Activated naive CD8-positive, alpha-beta T cell (primary cell): ENCODE measurements around the gene DDT.
"Not testable (repeated sequence)": the region's sequence is repeated elsewhere in the genome, so short reads cannot be mapped to it uniquely, and the experiment has no call there.

Source experiments
- H3K27ac Mint-ChIP-seq: one replicate; pipeline ENCODE4 v1.8.0; 2021; ENCODE audit warnings: mixed read lengths
- H3K27me3 Mint-ChIP-seq: one replicate; pipeline ENCODE4 v1.8.0; 2021; ENCODE audit warnings: mixed read lengths
- H3K36me3 Mint-ChIP-seq: one replicate; pipeline ENCODE4 v1.8.0; 2021; ENCODE audit warnings: mixed read lengths
- H3K4me1 Mint-ChIP-seq: one replicate; pipeline ENCODE4 v1.8.0; 2021; ENCODE audit warnings: low read depth, mixed read lengths
- H3K4me3 Mint-ChIP-seq: one replicate; pipeline ENCODE4 v1.8.0; 2021; ENCODE audit warnings: mild to moderate bottlenecking, mixed read lengths
- H3K9me3 Mint-ChIP-seq: one replicate; pipeline ENCODE4 v1.8.0; 2021; ENCODE audit warnings: low read depth, mixed read lengths

Gene DDT

DNA sequence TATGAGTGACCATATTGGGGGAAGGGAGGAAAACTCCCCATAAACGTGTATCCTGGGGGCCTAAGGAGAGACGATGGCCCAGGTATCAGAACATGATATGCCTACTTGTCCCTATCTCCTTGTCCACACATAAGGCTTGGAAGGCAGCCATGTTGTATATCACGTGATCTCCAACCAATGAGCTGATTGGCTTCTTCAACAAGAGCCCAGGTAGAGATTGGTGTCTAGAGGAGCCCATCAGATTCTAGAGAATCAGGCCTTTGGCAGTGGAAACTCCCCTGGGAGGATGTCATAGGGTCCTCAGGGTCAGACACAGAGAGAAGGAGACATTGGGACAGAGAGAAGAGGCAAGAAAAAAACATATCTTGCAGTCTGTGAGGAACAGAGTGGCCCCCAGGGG, 26.9 kb downstream of the DDT start:
- H3K4me3 Mint-ChIP-seq, H3K36me3 Mint-ChIP-seq, H3K27me3 Mint-ChIP-seq, H3K27ac Mint-ChIP-seq, H3K9me3 Mint-ChIP-seq, H3K4me1 Mint-ChIP-seq: not testable (repeated sequence)

DNA sequence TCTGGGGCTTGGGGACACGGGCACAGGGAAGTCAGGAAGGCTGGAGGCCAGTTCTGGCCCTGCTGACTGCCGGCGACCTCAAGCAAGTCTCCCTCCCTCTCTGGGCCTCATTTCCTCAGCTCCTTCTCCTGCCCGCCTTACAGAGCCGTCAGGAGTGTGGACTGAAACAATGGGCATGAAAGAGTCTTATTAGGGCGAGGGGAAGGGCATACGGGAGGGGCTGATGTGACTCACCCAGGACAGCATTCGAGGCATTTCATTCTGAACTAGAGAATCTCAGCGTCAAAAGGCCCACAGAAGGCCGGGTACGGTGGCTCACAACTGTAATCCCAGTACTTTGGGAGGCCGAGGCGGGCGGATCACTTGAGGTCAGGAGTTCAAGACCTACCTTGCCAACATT, 34.1 kb downstream of the DDT start:
- not testable (repeated sequence) for H3K36me3 Mint-ChIP-seq, H3K27ac Mint-ChIP-seq, H3K9me3 Mint-ChIP-seq, H3K27me3 Mint-ChIP-seq, H3K4me1 Mint-ChIP-seq, H3K4me3 Mint-ChIP-seq

DNA sequence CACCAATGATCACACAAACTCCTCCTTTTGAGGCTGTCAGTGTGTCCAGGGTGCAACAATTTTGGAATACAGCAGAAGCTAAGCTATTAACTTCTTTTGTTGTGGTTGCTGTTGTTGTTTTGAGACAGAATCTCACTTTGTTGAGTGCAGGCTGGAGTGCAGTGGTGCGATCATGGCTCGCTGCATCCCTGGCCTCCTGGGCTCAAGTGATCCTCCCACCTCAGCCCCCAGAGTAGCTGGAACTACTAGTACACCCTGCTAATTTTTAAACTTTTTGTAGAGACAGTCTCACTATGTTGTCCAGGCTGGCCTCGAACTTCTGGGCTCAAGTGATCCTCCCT, 35.3 kb downstream of the DDT start:
- Mint-ChIP-seq H3K27ac (no peak overlapping the region), H3K27me3 (no peaks in the 10 kb centered on the region), H3K4me3 (no peak overlapping the region), H3K4me1 (no peaks in the 10 kb centered on the region), H3K9me3 (no peaks in the 10 kb centered on the region), H3K36me3 (no peaks in the 10 kb centered on the region)

DNA sequence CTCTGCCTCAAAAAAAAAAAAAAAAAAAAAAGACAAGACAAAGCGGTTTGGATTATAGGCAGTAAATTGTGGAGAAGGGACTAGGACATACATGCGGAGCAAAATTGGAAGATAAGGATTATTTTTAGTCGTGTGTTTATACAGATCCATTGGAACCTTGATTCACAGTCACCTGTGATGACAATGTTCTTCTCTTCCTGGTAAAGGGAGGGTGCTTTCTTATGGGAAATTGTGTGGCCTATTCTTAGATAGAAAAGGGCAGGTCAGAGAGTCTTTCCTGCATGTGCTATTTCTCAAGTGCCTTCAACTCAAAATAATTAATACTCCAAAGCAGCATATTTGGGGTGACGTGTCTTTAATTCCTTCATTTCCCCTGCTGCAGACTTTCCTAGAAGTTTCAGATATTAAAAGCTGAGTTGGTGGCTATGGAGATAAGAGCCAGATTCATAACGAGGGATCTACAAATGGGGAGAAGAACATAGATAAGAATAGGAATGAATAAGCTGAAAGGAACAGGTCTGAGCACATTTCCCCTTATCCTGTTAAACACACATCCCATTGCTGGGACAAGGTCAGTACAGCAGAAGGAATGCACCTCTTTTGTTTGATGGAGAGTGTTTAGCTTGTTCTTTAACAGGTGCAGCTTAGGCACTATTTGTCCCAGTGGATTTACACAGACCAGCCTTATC, 35.8 kb downstream of the DDT start:
- Mint-ChIP-seq H3K36me3 (no peaks in the 10 kb centered on the region), H3K4me3 (no peak overlapping the region), H3K9me3 (no peaks in the 10 kb centered on the region), H3K27ac (no peak overlapping the region), H3K27me3 (no peaks in the 10 kb centered on the region), H3K4me1 (no peaks in the 10 kb centered on the region)

DNA sequence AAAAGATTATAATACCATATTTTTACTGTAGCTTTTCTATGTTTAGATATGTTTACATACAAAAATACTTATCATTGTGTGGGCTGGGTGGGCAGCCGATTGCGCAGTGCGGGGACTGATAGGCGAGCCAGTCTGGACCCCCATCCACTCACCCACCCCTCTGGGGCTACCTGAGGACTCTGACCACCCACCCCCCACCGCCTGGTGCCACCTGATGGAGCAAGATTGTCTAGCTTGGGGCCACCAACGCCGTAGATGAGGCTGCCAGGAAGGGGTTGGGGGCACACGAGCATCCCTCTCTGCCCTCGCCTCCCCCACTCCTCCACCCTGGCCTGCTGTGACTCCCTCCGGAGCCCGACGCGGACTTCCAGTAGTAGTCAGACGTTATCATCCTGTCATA, 47.7 kb downstream of the DDT start:
- H3K27ac Mint-ChIP-seq: no peak overlapping the region
- H3K4me1 Mint-ChIP-seq: peaks cover 1% of the 10 kb centered on the region
- H3K36me3 Mint-ChIP-seq: peaks cover 20% of the 10 kb centered on the region
- H3K9me3 Mint-ChIP-seq: peaks cover 9% of the 10 kb centered on the region
- H3K27me3 Mint-ChIP-seq: no peaks in the 10 kb centered on the region
- no peak overlapping the region for H3K4me3 Mint-ChIP-seq

DNA sequence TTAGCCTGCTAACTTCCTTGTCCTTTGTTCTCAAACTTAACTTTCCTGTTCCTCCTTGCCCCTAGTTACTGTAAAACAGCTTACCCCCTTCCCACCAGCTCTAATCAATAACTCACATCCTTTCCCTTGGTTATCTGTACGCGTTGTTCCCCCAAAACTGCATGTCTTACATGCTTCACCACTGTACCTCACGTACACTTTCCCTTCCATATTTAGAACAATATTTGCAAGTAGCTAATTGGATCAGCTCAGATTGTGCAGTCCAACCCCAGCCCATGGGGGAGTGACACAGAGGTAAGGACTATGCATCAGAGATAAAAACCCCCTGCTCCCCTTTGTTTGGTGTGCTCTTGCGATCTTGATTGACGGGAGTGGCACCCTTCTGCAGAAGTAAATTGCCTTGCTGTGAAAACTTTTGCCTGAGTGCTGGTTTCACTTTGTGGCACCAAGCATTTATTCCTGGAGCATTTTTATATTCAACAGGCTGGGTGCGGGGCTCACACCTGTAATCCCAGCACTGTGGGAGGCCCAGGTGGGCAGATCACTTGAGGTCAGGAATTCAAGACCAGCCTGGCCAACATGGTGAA, 49.1 kb downstream of the DDT start:
- Mint-ChIP-seq H3K27ac (no peak overlapping the region), H3K4me3 (no peak overlapping the region)

DNA sequence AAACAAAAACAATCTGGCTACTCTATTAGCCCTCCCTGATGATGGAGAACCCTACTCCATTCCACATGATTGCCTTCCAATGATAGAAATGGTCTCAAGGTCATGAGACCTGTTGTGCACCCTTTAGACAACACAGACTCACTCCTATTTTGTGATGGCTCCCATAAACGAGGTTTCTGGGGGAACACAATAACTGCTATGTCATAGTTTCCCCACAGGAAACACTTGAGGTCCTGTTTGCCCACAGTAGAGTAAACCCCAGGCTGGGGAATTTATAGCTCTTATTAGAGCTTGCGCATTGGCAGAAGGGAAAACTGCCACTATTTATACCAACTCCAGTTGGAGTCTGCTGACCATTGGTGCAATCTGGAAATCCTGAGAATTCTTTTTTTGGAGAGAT, 51.3 kb downstream of the DDT start:
- Mint-ChIP-seq H3K9me3 (peaks cover 5% of the 10 kb centered on the region), H3K27me3 (no peaks in the 10 kb centered on the region), H3K36me3 (peaks cover 16% of the 10 kb centered on the region), H3K27ac (no peak overlapping the region), H3K4me1 (peaks cover 1% of the 10 kb centered on the region), H3K4me3 (no peak overlapping the region)

More for the DNA sequence above, 49.1 kb downstream of the DDT start:
- H3K4me1 Mint-ChIP-seq: peaks cover 1% of the 10 kb centered on the region
- H3K27me3 Mint-ChIP-seq: no peaks in the 10 kb centered on the region
- peaks cover 5% of the 10 kb centered on the region for H3K9me3 Mint-ChIP-seq
- H3K36me3 Mint-ChIP-seq: peaks cover 16% of the 10 kb centered on the region

DNA sequence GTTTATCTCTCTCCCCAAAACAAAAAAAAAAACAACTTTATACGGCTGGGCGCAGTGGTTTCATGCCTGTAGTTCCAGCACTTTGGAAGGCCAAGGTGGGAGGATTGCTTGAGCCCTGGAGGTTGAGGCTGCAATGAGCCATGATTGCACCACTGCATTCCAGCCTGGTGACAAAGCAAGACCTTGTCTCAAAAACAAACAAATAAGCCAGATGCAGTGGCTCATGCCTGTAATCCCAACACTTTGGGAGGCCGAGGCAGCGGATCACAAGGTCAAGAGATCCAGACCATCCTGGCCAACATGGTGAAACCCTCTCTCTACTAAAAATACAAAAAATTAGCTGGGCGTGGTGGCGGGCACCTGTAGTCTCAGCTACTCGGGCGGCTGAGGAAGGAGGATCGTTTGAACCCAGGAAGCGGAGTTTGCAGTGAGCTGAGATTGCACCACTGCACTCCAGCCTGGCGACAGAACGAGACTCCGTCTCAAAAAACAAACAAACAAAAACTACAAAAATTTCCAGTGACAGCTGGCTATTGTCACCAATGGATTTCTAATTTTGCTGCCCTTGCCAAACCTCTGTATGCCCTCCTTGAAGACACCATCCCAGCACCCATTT, 52.5 kb downstream of the DDT start:
- peaks cover 12% of the 10 kb centered on the region for H3K36me3 Mint-ChIP-seq

More for the DNA sequence above, 52.5 kb downstream of the DDT start:
- not testable (repeated sequence) for H3K27ac Mint-ChIP-seq, H3K9me3 Mint-ChIP-seq, H3K27me3 Mint-ChIP-seq, H3K4me1 Mint-ChIP-seq, H3K4me3 Mint-ChIP-seq
